HepG2 (cell line): Measurements from ENCODE around the gene TRIM34. TPM values are rescaled to one million over a fixed set of nuclear protein-coding genes. Genes with fewer than 3 reads are reported as not detected.
A peak's percentile ranks its signal among the peaks of the same experiment; 100 is the strongest.

Source experiments
- ATAC-seq: fragments of 200-7000 bp; cut with Tn5 transposase; 3 replicates; pipeline ENCODE4 v1.9.1; 2020; ENCODE audit warnings: mild to moderate bottlenecking, moderate library complexity
- BruUV-seq: library from RNA; stranded (reverse); fragments of 400-500 nt; replicated peaks from 2 replicates; lab custom pipeline; 2021; lab: Mats Ljungman, UMichigan
- CTCF ChIA-PET: fragments of 300-600 bp; formaldehyde crosslinking; extraction: SDS; loops from one replicate; lab custom pipeline; 2021; ENCODE audit warnings: low total read pairs, inconsistent platforms, low intra/inter-chr PET ratio; lab: Yijun Ruan, JAX
- POLR2A ChIA-PET: fragments of 350-600 bp; sonication (Branson Sonifier 250); formaldehyde crosslinking; loops from one replicate; lab custom pipeline; 2020; ENCODE audit warnings: antibody characterized with exemption, inconsistent platforms; lab: Yijun Ruan, JAX
- DNase-seq: peaks from one replicate; pipeline ENCODE4 v3.0.0-alpha.2; 2015; ENCODE audit warnings: low spot score
- FAIRE-seq: peaks from 3 replicates; lab custom pipeline; 2011; peaks lifted over from hg19 to GRCh38; lab: Jason Lieb, UNC
- H2AFZ ChIP-seq: one replicate; pipeline ENCODE4 v1.6.1; 2011; ENCODE audit warnings: low read length, inconsistent platforms
- H3K27ac ChIP-seq: fragments of 300-600 bp; 3 replicates; pipeline ENCODE4 v1.8.0; 2011; ENCODE audit warnings: mixed run types, mild to moderate bottlenecking, mixed read lengths, low read length, inconsistent platforms; ENCODE audit not compliant: insufficient read depth; ENCODE audit errors: extremely low read length
- H3K27me3 ChIP-seq, 2 experiments: fragments of 200-600 bp in 1 of 2; 2 replicates in 1 of 2; 3 replicates in 1 of 2; pipeline versions ENCODE4 v1.6.0 to v1.8.0; 2011; ENCODE audit warnings: low read length in 2 of 2, mild to moderate bottlenecking in 2 of 2, moderate library complexity in 2 of 2, inconsistent platforms in 1 of 2; ENCODE audit not compliant: insufficient read depth in 2 of 2, control insufficient read depth in 1 of 2
- H3K36me3 ChIP-seq, 2 experiments: fragments of 200-600 bp in 1 of 2; replicated peaks in 1 of 2; 2 replicates in 1 of 2; 3 replicates in 1 of 2; pipeline versions ENCODE4 v1.5.1 to v1.8.0; 2011; ENCODE audit warnings: low read length in 2 of 2, inconsistent platforms in 1 of 2; ENCODE audit not compliant: insufficient read depth in 2 of 2, control insufficient read depth in 1 of 2
- H3K4me1 ChIP-seq: 2 replicates; pipeline ENCODE4 v1.5.1; 2012; ENCODE audit warnings: low read length, inconsistent platforms; ENCODE audit not compliant: insufficient read depth
- H3K4me2 ChIP-seq: 2 replicates; pipeline ENCODE4 v1.6.0; 2011; ENCODE audit warnings: low read depth, low read length, inconsistent platforms
- H3K4me3 ChIP-seq, 3 experiments: fragments of 200-600 bp in 1 of 3; sonication (generic), shearing (Covaris generic) in 1 of 3; replicated peaks in 1 of 3; 2 replicates each; pipeline ENCODE4 v1.5.1; 2011 to 2016; ENCODE audit warnings: low read length in 3 of 3, inconsistent platforms in 2 of 3, low read depth in 2 of 3, mild to moderate bottlenecking in 2 of 3, control low read depth in 1 of 3, mixed read lengths in 1 of 3; ENCODE audit not compliant: insufficient read depth in 1 of 3
- H3K79me2 ChIP-seq: one replicate; pipeline ENCODE4 v1.6.1; 2011; ENCODE audit warnings: low read length, inconsistent platforms; ENCODE audit not compliant: insufficient read depth
- H3K9ac ChIP-seq: 2 replicates; pipeline ENCODE4 v1.6.0; 2011; ENCODE audit warnings: mild to moderate bottlenecking, low read depth, low read length, inconsistent platforms; ENCODE audit not compliant: insufficient read depth
- H3K9me3 ChIP-seq: 2 replicates; pipeline ENCODE4 v1.5.1; 2012; ENCODE audit warnings: mild to moderate bottlenecking, low read length
- H4K20me1 ChIP-seq: 2 replicates; pipeline ENCODE4 v1.6.0; 2011; ENCODE audit warnings: inconsistent platforms, mild to moderate bottlenecking, low read length, moderate library complexity; ENCODE audit not compliant: insufficient read depth
- CEBPB ChIP-seq: IDR thresholded peaks from 2 replicates; pipeline ENCODE4 v1.6.1; 2011; ENCODE audit warnings: low read depth, low read length, improper control_type of control experiment, borderline replicate concordance
- CENPBD1 ChIP-seq: sonication (generic); formaldehyde crosslinking; IDR thresholded peaks from 2 replicates; pipeline ENCODE4 v1.8.0; 2022; ENCODE audit warnings: missing genetic modification reagents, low read depth, mild to moderate bottlenecking, borderline replicate concordance
- CHD2 ChIP-seq: IDR thresholded peaks from 2 replicates; pipeline ENCODE4 v1.6.1; 2011; ENCODE audit warnings: low read depth, low read length, improper control_type of control experiment
- CREBL2 ChIP-seq: sonication (generic); formaldehyde crosslinking; IDR thresholded peaks from 2 replicates; pipeline ENCODE4 v1.8.1; 2023; ENCODE audit warnings: missing genetic modification reagents, mild to moderate bottlenecking, borderline replicate concordance
- ERF ChIP-seq: IDR thresholded peaks from 2 replicates; pipeline ENCODE4 v1.6.1; 2018; ENCODE audit warnings: missing biosample characterization, missing genetic modification reagents
- IKZF1 ChIP-seq: fragments of 450-650 bp; IDR thresholded peaks from 2 replicates; pipeline ENCODE4 v1.7.1; 2016
- SP5 ChIP-seq: IDR thresholded peaks from 2 replicates; pipeline ENCODE4 v1.6.1; 2016; ENCODE audit warnings: low read depth, borderline replicate concordance
- ZNF407 ChIP-seq: sonication (generic); formaldehyde crosslinking; IDR thresholded peaks from one replicate; pipeline ENCODE4 v1.5.1; 2020; ENCODE audit warnings: mild to moderate bottlenecking, missing genetic modification reagents; ENCODE audit errors: not compliant biosample characterization
- ZNF703 ChIP-seq: sonication (generic); formaldehyde crosslinking; IDR thresholded peaks from 2 replicates; pipeline ENCODE4 v1.5.1; 2020; ENCODE audit warnings: missing genetic modification reagents, mild to moderate bottlenecking, moderate library complexity, borderline replicate concordance
- ZNF773 ChIP-seq: sonication (generic); formaldehyde crosslinking; IDR thresholded peaks from 2 replicates; pipeline ENCODE4 v1.4.0; 2020; ENCODE audit warnings: missing genetic modification reagents, borderline replicate concordance
- WGBS: methylation state at CpG from one replicate; pipeline ENCODE4 v1.1.6; 2017; ENCODE audit warnings: low lambda C conversion rate; 5-methylcytosine and 5-hydroxymethylcytosine counted together
- in situ Hi-C: cut with HindIII; loops from 2 replicates; pipeline ENCODE4 v1.10.0; 2017; ENCODE audit warnings: low pct_unique_long_range_greater_than_20kb; ENCODE audit not compliant: extremely low pct_ligation_motif_present
- intact Hi-C: fragments of 100-400 bp; cut with micrococcal nuclease; formaldehyde crosslinking; loops from one replicate; pipeline ENCODE4 v1.10.0; 2022; ENCODE audit not compliant: unreplicated experiment
- polyA plus RNA-seq, 8 experiments: library from polyadenylated mRNA; depleted of rRNA in 3 of 8; stranded (reverse) in 7 of 8; unstranded in 1 of 8; fragments of >200 nt; fragmentation: Illumina TruSeq in 4 of 8; extraction: Trizol in 4 of 8; gene quantifications; 2 replicates each; pipeline versions ENCODE4 v1.2.1 to v1.2.3, GENCODE V29; 2011 to 2016; ENCODE audit warnings: low read depth in 4 of 8, missing spikeins in 1 of 8, mixed read lengths in 1 of 8; ENCODE audit not compliant: insufficient read depth in 1 of 8
- total RNA-seq, 5 experiments: library from RNA; depleted of rRNA; stranded (reverse); fragments of >200 nt; fragmentation: Illumina TruSeq; extraction: Trizol; gene quantifications; 2 replicates each; pipeline ENCODE4 v1.2.3, GENCODE V29; 2016; ENCODE audit warnings: low read depth in 1 of 5

Gene TRIM34
- total and polyA plus RNA-seq, 2 of the 13 experiments (the other 11 are each of a cell fraction or from before 2014, with no cell fraction given): 0.13 to 0.42 TPM

GRCh38 chr11:5663511-5663910, 38.7 kb downstream of the TRIM34 start:
- WGBS: 89% methylated on average over 2 of the region's 2 CpGs
- POLR2A ChIA-PET: no interaction called here

GRCh38 chr11:5665051-5665570, 40.3 kb downstream of the TRIM34 start:
- no peak overlapping the region for H3K27ac ChIP-seq
- no peak for FAIRE-seq
- TF ChIP-seq ZNF407 (CRISPR knock-in tag): no peak
- TF ChIP-seq SP5 (CRISPR knock-in tag): no peak
- no peak for TF ChIP-seq IKZF1
- TF ChIP-seq CENPBD1 (CRISPR knock-in tag): no peak

More at GRCh38 chr11:5663511-5663910, 38.7 kb downstream of the TRIM34 start:
- ATAC-seq: no peak
- CTCF ChIA-PET: no interaction called here
- no TSS peak for BruUV-seq
- FAIRE-seq: no peak
- Histone ChIP-seq H3K9ac (no peak overlapping the region), H3K4me2 (no peak overlapping the region), H2AFZ (no peak overlapping the region), H3K27me3 (no peaks in the 10 kb centered on the region), H3K79me2 (no peaks in the 10 kb centered on the region), H3K36me3 (peaks cover 1 to 5% of the 10 kb centered on the region in 2 experiments; a peak in 2 of 5 replicates), H3K27ac (no peak overlapping the region), H4K20me1 (no peaks in the 10 kb centered on the region)
- intact Hi-C loops: no loop called here
- TF ChIP-seq ERF (CRISPR knock-in tag) (no peak), CHD2 (no peak), ZNF703 (CRISPR knock-in tag) (no peak), CREBL2 (CRISPR knock-in tag) (no peak), CEBPB (peak; percentile 76), ZNF773 (CRISPR knock-in tag) (no peak)
- TF ChIP-seq, all 625 proteins: peak for 1
- in situ Hi-C loops: no loop called here
- Histone ChIP-seq H3K9me3 (no peaks in the 10 kb centered on the region), H3K4me3 (no peak overlapping the region), H3K4me1 (no peaks in the 10 kb centered on the region)
- DNase-seq: no peak

More at GRCh38 chr11:5665051-5665570, 40.3 kb downstream of the TRIM34 start:
- no peaks in the 10 kb centered on the region for H3K27me3 ChIP-seq
- no peaks in the 10 kb centered on the region for H3K4me1 ChIP-seq
- ChIA-PET POLR2A (no interaction called here), CTCF (no interaction called here)
- no peaks in the 10 kb centered on the region for H3K79me2 ChIP-seq
- BruUV-seq: no TSS peak
- no peaks in the 10 kb centered on the region for H4K20me1 ChIP-seq
- in situ Hi-C loops (no loop called here), intact Hi-C loops (no loop called here)
- ATAC-seq (no peak), DNase-seq (no peak)
- H3K4me3 ChIP-seq: no peak overlapping the region
- no peaks in the 10 kb centered on the region for H3K9me3 ChIP-seq
- H3K9ac ChIP-seq: no peak overlapping the region
- no peak overlapping the region for H2AFZ ChIP-seq
- H3K4me2 ChIP-seq: no peak overlapping the region
- H3K36me3 ChIP-seq: peaks cover 1 to 5% of the 10 kb centered on the region in 2 experiments; a peak in 3 of 5 replicates
- WGBS: 93% methylated on average over 4 of the region's 4 CpGs
